ENCODE measurements around the gene TLX1.

The TLX1 gene

DNA sequence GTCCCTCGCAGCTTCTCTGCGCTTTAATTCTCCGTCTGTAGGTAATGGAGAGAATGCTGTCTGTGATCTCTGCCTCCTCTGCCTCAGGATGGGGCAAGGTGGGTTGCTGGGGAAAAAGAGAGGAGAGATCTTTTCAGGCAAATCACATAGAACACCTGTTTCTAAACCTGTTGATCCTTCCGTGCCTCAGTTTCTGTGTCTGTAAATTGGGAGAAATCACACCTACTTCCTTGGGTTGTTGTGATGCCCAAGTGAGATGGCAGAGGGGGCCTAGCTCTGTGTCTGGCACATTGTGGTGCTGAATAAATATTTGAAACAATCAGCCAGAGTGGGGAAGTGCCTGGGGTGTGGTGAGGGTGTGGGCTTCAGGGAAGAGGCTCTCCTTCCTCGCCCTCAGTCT is 40.5 kb upstream of the TLX1 start:
- TF ChIP-seq FOXM1 (IDR thresholded peaks at IDR 0.05; ENCODE audit: borderline replicate concordance, low read depth) (no peak), ZBTB7A (IDR thresholded peaks at IDR 0.05; ENCODE audit: low read depth) (no peak), CREB1 (IDR thresholded peaks at IDR 0.05; ENCODE audit: low read depth) (no peak), NFIC (IDR thresholded peaks at IDR 0.05) (no peak), EP300 (IDR thresholded peaks at IDR 0.05; ENCODE audit: borderline replicate concordance) (no peak), TAF1 (IDR thresholded peaks at IDR 0.05; ENCODE audit: low read depth) (no peak), CEBPB (IDR thresholded peaks at IDR 0.05) (no peak), RAD21 (IDR thresholded peaks at IDR 0.05; ENCODE audit: low read depth) (no peak), TCF12 (IDR thresholded peaks at IDR 0.05; ENCODE audit: low read depth) (no peak)
- TF ChIP-seq, protein P1, sequence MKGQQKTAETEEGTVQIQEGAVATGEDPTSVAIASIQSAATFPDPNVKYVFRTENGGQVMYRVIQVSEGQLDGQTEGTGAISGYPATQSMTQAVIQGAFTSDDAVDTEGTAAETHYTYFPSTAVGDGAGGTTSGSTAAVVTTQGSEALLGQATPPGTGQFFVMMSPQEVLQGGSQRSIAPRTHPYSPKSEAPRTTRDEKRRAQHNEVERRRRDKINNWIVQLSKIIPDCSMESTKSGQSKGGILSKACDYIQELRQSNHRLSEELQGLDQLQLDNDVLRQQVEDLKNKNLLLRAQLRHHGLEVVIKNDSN (IDR thresholded peaks at IDR 0.05): no peak
- TF ChIP-seq, protein P2, sequence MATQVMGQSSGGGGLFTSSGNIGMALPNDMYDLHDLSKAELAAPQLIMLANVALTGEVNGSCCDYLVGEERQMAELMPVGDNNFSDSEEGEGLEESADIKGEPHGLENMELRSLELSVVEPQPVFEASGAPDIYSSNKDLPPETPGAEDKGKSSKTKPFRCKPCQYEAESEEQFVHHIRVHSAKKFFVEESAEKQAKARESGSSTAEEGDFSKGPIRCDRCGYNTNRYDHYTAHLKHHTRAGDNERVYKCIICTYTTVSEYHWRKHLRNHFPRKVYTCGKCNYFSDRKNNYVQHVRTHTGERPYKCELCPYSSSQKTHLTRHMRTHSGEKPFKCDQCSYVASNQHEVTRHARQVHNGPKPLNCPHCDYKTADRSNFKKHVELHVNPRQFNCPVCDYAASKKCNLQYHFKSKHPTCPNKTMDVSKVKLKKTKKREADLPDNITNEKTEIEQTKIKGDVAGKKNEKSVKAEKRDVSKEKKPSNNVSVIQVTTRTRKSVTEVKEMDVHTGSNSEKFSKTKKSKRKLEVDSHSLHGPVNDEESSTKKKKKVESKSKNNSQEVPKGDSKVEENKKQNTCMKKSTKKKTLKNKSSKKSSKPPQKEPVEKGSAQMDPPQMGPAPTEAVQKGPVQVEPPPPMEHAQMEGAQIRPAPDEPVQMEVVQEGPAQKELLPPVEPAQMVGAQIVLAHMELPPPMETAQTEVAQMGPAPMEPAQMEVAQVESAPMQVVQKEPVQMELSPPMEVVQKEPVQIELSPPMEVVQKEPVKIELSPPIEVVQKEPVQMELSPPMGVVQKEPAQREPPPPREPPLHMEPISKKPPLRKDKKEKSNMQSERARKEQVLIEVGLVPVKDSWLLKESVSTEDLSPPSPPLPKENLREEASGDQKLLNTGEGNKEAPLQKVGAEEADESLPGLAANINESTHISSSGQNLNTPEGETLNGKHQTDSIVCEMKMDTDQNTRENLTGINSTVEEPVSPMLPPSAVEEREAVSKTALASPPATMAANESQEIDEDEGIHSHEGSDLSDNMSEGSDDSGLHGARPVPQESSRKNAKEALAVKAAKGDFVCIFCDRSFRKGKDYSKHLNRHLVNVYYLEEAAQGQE (IDR thresholded peaks at IDR 0.05; ENCODE audit: low read depth): no peak
- TF ChIP-seq, protein P3, sequence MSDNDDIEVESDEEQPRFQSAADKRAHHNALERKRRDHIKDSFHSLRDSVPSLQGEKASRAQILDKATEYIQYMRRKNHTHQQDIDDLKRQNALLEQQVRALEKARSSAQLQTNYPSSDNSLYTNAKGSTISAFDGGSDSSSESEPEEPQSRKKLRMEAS (IDR thresholded peaks at IDR 0.05): no peak

DNA sequence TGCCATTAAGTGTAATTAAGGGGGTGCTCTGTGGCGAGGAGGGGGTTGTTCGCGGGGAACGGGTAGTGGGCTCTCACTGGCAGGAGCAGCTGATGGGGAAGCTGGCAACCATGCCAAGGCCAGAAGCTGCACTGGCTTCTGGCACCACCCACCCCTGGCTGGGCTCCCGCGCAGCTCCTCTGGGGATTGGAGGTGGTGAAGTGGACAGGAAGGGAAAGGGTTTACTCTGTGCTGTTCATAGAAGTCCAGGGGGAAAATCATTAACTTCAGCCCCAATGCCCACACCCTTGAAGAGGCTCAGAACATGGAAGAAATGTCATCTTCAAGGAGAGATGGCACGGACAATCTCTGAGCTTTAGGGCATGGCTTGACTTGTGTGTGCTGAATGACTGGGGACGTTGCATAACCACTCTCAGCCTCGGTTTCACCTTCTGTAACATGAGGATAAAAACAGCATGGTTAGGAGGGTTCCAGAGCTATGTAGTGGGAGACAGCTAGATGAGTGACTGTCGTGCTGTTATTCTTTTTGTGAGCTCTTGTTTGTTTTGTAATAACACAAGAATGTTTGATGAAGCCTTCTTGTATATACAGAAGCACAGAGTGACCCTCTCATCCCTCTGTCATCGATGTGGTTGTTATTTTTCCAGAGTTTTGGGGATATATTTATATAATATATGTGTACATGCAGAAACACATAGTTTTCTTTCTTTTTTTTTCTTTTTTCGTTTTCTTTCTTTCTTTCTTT is 39.4 kb upstream of the TLX1 start:
- TF ChIP-seq CEBPB (IDR thresholded peaks at IDR 0.05): 0 out of 2 replicates have a peak, but pooled peaks have one; percentile 16
- TF ChIP-seq, protein P2 (IDR thresholded peaks at IDR 0.05; ENCODE audit: low read depth): no peak

DNA sequence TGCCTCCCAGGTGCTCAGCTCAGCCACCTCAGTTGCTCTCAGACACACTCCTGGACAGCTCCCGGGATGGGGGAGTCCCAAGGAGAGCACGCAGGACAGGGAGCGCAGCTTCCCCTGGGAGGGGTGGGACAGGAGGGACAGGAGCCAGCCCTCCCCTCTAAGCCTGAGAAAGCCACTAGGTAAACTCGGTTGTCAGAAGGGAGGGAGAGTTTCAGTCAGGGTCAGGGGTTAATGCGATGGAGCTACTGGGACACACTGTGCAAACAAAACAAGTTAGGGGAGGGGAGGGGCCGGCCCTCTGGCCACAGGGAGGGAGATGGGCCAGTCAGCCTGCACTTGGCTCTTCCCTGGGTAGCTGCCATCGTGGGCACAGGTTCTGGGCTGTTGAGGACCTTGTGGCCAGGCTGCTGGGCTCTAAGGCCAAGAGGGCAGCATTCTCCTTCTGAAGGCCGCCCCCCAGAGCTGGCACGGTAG is 38.2 kb upstream of the TLX1 start:
- TF ChIP-seq, protein P2 (IDR thresholded peaks at IDR 0.05; ENCODE audit: low read depth): peak; percentile 63
- no peak for TF ChIP-seq NFIC (IDR thresholded peaks at IDR 0.05)

DNA sequence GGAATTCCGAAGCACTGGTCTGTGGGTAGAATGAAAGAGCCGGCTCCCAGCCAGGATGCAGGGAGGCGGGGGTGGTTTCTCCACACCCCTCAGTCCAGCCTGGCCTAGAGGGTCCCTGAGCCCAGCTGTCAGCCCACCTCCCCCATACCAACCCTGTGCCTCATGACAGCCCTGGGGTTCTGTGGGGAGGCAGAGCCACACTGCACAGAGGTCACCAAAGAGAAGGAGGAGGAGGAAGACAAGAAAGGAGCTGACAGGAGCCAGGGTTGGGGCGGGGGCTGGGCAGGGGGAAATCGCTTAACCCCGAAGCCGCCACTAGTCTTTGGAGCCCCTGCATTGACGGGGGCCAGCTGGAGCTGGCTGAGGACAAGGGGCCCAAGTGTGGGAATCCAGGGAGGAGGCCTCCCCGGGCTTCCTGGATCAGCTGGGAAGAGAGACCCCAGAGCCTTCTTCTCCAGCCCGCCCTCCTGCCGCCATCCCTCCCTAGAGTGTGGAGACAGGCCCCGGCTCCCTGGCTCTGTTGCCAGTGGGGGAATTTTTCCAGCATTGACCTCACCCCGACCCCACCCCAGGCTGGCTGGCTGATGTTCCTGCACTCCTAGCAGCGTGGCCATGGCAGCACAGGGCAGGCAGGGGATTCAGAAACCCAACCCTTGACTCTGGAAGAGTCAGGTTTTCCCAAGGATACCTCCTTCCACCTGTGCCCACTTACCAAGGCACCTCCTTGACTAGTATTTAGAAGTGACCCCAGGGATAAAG is 36.8 kb upstream of the TLX1 start:
- TF ChIP-seq, protein P1 (IDR thresholded peaks at IDR 0.05): no peak
- no peak for TF ChIP-seq TAF1 (IDR thresholded peaks at IDR 0.05; ENCODE audit: low read depth)
- TF ChIP-seq, protein P2 (IDR thresholded peaks at IDR 0.05; ENCODE audit: low read depth): no peak
- no peak for TF ChIP-seq NFIC (IDR thresholded peaks at IDR 0.05)
- TF ChIP-seq RAD21 (IDR thresholded peaks at IDR 0.05; ENCODE audit: low read depth): no peak
- no peak for TF ChIP-seq FOXM1 (IDR thresholded peaks at IDR 0.05; ENCODE audit: borderline replicate concordance, low read depth)
- no peak for TF ChIP-seq EP300 (IDR thresholded peaks at IDR 0.05; ENCODE audit: borderline replicate concordance)
- TF ChIP-seq TCF12 (IDR thresholded peaks at IDR 0.05; ENCODE audit: low read depth): no peak
- TF ChIP-seq, protein P3 (IDR thresholded peaks at IDR 0.05): no peak
- TF ChIP-seq CEBPB (IDR thresholded peaks at IDR 0.05): no peak
- TF ChIP-seq YY1 (IDR thresholded peaks at IDR 0.05; ENCODE audit: low read depth): no peak
- TF ChIP-seq ZBTB7A (IDR thresholded peaks at IDR 0.05; ENCODE audit: low read depth): no peak
- no peak for TF ChIP-seq EGR1 (IDR thresholded peaks at IDR 0.05)
- no peak for TF ChIP-seq CREB1 (IDR thresholded peaks at IDR 0.05; ENCODE audit: low read depth)
- no peak for TF ChIP-seq TEAD4 (IDR thresholded peaks at IDR 0.05)

All from Ishikawa (cell line).